SK-N-SH (cell line): Measurements from ENCODE around the gene GAP43. TPM values are rescaled to one million over a fixed set of nuclear protein-coding genes. Genes with fewer than 3 reads are reported as not detected.

ENCODE experiments used
- CTCF ChIA-PET: fragments of 300-600, 350-600 bp; formaldehyde crosslinking; extraction: SDS; loops from one replicate; lab custom pipeline; 2021; lab: Yijun Ruan, JAX
- POLR2A ChIA-PET: fragments of 350-600 bp; sonication (Branson Sonifier 250); formaldehyde crosslinking; extraction: SDS; loops from one replicate; lab custom pipeline; 2020; ENCODE audit warnings: antibody characterized with exemption, inconsistent platforms; lab: Yijun Ruan, JAX
- DNase-seq: peaks from one replicate; pipeline ENCODE4 v3.0.0; 2012
- H2AFZ ChIP-seq: fragments of 200-600 bp; sonication (generic); 2 replicates; pipeline ENCODE4 v1.8.1; 2016; ENCODE audit warnings: antibody characterized with exemption, mild to moderate bottlenecking, low read depth
- H3F3A ChIP-seq: fragments of 200-600 bp; sonication (generic); replicated peaks from 2 replicates; pipeline ENCODE3; 2016; ENCODE audit warnings: antibody characterized with exemption, mild to moderate bottlenecking; ENCODE audit not compliant: insufficient read depth
- H3K27ac ChIP-seq, 2 experiments: fragments of 200-500 bp in 1 of 2; fragments of 200-600 bp in 1 of 2; sonication (Bioruptor generic) in 1 of 2; sonication (generic), shearing (Covaris generic) in 1 of 2; 2 replicates each; pipeline versions ENCODE4 v1.5.1 to v1.6.1; 2014 to 2016; ENCODE audit warnings: low read depth in 2 of 2, inconsistent platforms in 1 of 2, low read length in 1 of 2, mild to moderate bottlenecking in 1 of 2, mixed read lengths in 1 of 2
- H3K27me3 ChIP-seq: fragments of 200-600 bp; sonication (generic), shearing (Covaris generic); 2 replicates; pipeline ENCODE4 v1.6.1; 2016; ENCODE audit warnings: mixed run types; ENCODE audit not compliant: insufficient read depth
- H3K36me3 ChIP-seq, 2 experiments: fragments of 200-500 bp in 1 of 2; fragments of 200-600 bp in 1 of 2; sonication (Bioruptor generic) in 1 of 2; sonication (generic) in 1 of 2; replicated peaks in 1 of 2; 2 replicates each; pipeline versions ENCODE3 to v1.5.1; 2014 to 2016; ENCODE audit warnings: low read length in 1 of 2, mild to moderate bottlenecking in 1 of 2; ENCODE audit not compliant: insufficient read depth in 2 of 2, control insufficient read depth in 1 of 2
- H3K4me1 ChIP-seq, 2 experiments: fragments of 200-500 bp in 1 of 2; fragments of 200-600 bp in 1 of 2; sonication (Bioruptor generic) in 1 of 2; sonication (generic), shearing (Covaris generic) in 1 of 2; 2 replicates each; pipeline versions ENCODE4 v1.5.1 to v1.6.1; 2014 to 2016; ENCODE audit warnings: low read depth in 1 of 2, low read length in 1 of 2, mixed run types in 1 of 2; ENCODE audit not compliant: insufficient read depth in 2 of 2, control insufficient read depth in 1 of 2
- H3K4me2 ChIP-seq: fragments of 200-600 bp; sonication (generic), shearing (Covaris generic); 2 replicates; pipeline ENCODE4 v1.6.1; 2017; ENCODE audit warnings: mixed run types
- H3K4me3 ChIP-seq, 2 experiments: fragments of 200-500 bp in 1 of 2; fragments of 200-600 bp in 1 of 2; sonication (Bioruptor generic) in 1 of 2; sonication (generic), shearing (Covaris generic) in 1 of 2; 2 replicates each; pipeline versions ENCODE4 v1.5.1 to v1.8.1; 2014 to 2016; ENCODE audit warnings: low read depth in 2 of 2, inconsistent platforms in 1 of 2, low read length in 1 of 2, mild to moderate bottlenecking in 1 of 2, mixed read lengths in 1 of 2, moderate library complexity in 1 of 2
- H3K79me2 ChIP-seq: fragments of 200-600 bp; sonication (generic); 2 replicates; pipeline ENCODE4 v1.8.1; 2017; ENCODE audit warnings: mild to moderate bottlenecking; ENCODE audit not compliant: insufficient read depth
- H3K9ac ChIP-seq: fragments of 200-600 bp; sonication (generic); 2 replicates; pipeline ENCODE4 v1.6.1; 2017; ENCODE audit warnings: mixed run types
- H3K9me2 ChIP-seq: fragments of 200-600 bp; sonication (generic); 2 replicates; pipeline ENCODE4 v1.6.1; 2017; ENCODE audit warnings: mixed run types
- H3K9me3 ChIP-seq: fragments of 200-600 bp; sonication (generic); 2 replicates; pipeline ENCODE4 v1.6.1; 2017; ENCODE audit warnings: mixed run types, mild to moderate bottlenecking, moderate library complexity
- H4K20me1 ChIP-seq: fragments of 200-600 bp; sonication (generic); 2 replicates; pipeline ENCODE4 v1.6.1; 2017; ENCODE audit warnings: mild to moderate bottlenecking, mixed run types; ENCODE audit not compliant: insufficient read depth
- EZH2phosphoT487 ChIP-seq: fragments of 200-600 bp; sonication (generic); IDR thresholded peaks from 2 replicates; pipeline ENCODE4 v1.6.1; 2017; ENCODE audit warnings: low read depth, mixed run types, mild to moderate bottlenecking, antibody characterized with exemption, moderate library complexity, borderline replicate concordance
- FOXM1 ChIP-seq: IDR thresholded peaks from 2 replicates; pipeline ENCODE4 v1.4.0; 2012; ENCODE audit warnings: low read depth, mild to moderate bottlenecking
- GATA2 ChIP-seq: sonication (generic); formaldehyde crosslinking; IDR thresholded peaks from 2 replicates; pipeline ENCODE4 v1.5.0; 2020; ENCODE audit warnings: mild to moderate bottlenecking, missing genetic modification reagents
- IRF3 ChIP-seq: fragments of 150-350 bp; IDR thresholded peaks from 2 replicates; pipeline ENCODE4 v1.6.1; 2016; ENCODE audit warnings: mild to moderate bottlenecking, low read depth, low read length
- RXRA ChIP-seq: IDR thresholded peaks from 2 replicates; pipeline ENCODE4 v1.4.0; 2012; ENCODE audit warnings: low read depth, mild to moderate bottlenecking, borderline replicate concordance
- USF1 ChIP-seq: IDR thresholded peaks from 2 replicates; pipeline ENCODE4 v1.4.0; 2012; ENCODE audit warnings: low read depth, borderline replicate concordance
- WGBS: methylation state at CpG from one replicate; pipeline ENCODE4 v1.1.6; 2017; ENCODE audit warnings: low lambda C conversion rate; 5-methylcytosine and 5-hydroxymethylcytosine counted together
- polyA plus RNA-seq, 3 experiments: library from polyadenylated mRNA; depleted of rRNA; stranded (reverse); fragments of >200 nt; gene quantifications; 2 replicates each; pipeline ENCODE4 v1.2.3, GENCODE V29; 2012
- TF ChIP-seq, protein P1 (sequence below): IDR thresholded peaks from 2 replicates; pipeline ENCODE4 v1.6.1; 2012; ENCODE audit warnings: mild to moderate bottlenecking, low read depth, low read length, moderate library complexity
- TF ChIP-seq, protein P2 (sequence below): IDR thresholded peaks from 2 replicates; pipeline ENCODE4; 2012

GAP43 gene
- polyA plus RNA-seq, 1 of the 3 experiments (the other 2 are of a cell fraction) = 14.0 TPM

- TF ChIP-seq, protein P1, sequence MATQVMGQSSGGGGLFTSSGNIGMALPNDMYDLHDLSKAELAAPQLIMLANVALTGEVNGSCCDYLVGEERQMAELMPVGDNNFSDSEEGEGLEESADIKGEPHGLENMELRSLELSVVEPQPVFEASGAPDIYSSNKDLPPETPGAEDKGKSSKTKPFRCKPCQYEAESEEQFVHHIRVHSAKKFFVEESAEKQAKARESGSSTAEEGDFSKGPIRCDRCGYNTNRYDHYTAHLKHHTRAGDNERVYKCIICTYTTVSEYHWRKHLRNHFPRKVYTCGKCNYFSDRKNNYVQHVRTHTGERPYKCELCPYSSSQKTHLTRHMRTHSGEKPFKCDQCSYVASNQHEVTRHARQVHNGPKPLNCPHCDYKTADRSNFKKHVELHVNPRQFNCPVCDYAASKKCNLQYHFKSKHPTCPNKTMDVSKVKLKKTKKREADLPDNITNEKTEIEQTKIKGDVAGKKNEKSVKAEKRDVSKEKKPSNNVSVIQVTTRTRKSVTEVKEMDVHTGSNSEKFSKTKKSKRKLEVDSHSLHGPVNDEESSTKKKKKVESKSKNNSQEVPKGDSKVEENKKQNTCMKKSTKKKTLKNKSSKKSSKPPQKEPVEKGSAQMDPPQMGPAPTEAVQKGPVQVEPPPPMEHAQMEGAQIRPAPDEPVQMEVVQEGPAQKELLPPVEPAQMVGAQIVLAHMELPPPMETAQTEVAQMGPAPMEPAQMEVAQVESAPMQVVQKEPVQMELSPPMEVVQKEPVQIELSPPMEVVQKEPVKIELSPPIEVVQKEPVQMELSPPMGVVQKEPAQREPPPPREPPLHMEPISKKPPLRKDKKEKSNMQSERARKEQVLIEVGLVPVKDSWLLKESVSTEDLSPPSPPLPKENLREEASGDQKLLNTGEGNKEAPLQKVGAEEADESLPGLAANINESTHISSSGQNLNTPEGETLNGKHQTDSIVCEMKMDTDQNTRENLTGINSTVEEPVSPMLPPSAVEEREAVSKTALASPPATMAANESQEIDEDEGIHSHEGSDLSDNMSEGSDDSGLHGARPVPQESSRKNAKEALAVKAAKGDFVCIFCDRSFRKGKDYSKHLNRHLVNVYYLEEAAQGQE = no peak
- TF ChIP-seq USF1 = no peak
Observed at GRCh38 chr3:115624901-115625300, 1.6 kb downstream of the GAP43 start (continued).

DNA sequence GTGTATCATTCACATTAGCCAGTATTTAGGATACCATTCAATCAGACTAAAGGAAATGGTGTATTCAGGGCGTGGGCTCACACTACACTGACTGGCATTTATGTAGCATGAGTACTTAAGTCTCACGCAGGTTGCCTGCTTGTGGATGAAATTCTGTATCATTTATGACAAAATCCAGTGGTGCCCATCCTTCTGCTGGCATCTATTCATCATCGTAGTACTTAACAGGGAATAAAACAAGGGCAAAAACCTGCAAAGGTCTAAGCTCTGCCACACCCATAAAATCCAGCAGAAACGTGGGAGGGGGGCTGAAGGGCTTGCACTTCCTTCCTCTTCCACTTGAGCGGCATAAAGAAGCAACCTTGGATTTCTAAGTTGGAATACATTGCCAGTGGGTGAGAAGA, 2.7 kb downstream of the GAP43 start:
- H4K20me1 ChIP-seq = no peaks in the 10 kb centered on the region
- H3K9me2 ChIP-seq = no peaks in the 10 kb centered on the region
- H3K4me3 ChIP-seq = no peak overlapping the region
- H3K9me3 ChIP-seq = no peaks in the 10 kb centered on the region
- no peak overlapping the region for H2AFZ ChIP-seq
- no peaks in the 10 kb centered on the region for H3K27me3 ChIP-seq
- H3K9ac ChIP-seq = no peak overlapping the region
- CTCF ChIA-PET = interaction anchor here (2.3 kb wide), 1 partner anchor 408 kb away, joined by 15 read pairs; no protein-coding TSS in a partner anchor
- peaks cover 9% of the 10 kb centered on the region for H3F3A ChIP-seq
- no peak for TF ChIP-seq GATA2 (CRISPR knock-in tag)
- no peak for TF ChIP-seq EZH2phosphoT487
- TF ChIP-seq IRF3 = no peak
- TF ChIP-seq RXRA = no peak
- TF ChIP-seq, protein P2, sequence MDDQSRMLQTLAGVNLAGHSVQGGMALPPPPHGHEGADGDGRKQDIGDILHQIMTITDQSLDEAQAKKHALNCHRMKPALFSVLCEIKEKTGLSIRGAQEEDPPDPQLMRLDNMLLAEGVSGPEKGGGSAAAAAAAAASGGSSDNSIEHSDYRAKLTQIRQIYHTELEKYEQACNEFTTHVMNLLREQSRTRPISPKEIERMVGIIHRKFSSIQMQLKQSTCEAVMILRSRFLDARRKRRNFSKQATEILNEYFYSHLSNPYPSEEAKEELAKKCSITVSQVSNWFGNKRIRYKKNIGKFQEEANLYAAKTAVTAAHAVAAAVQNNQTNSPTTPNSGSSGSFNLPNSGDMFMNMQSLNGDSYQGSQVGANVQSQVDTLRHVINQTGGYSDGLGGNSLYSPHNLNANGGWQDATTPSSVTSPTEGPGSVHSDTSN = no peak
- no peak for TF ChIP-seq FOXM1
- TF ChIP-seq, all 33 proteins: peak for 0
- DNase-seq = no peak
- POLR2A ChIA-PET = no interaction called here
- no peak overlapping the region for H3K27ac ChIP-seq
- WGBS = 69% methylated on average over 5 of the region's 5 CpGs
- no peaks in the 10 kb centered on the region for H3K36me3 ChIP-seq
- no peaks in the 10 kb centered on the region for H3K79me2 ChIP-seq
- H3K4me2 ChIP-seq = no peak overlapping the region
- peaks cover 10 to 11% of the 10 kb centered on the region in 2 experiments; a peak in 3 of 4 replicates for H3K4me1 ChIP-seq
